ENCODE results near the gene TMPRSS12. TPM values are rescaled to one million over a fixed set of nuclear protein-coding genes. Genes with fewer than 3 reads are reported as not detected.
"Not testable (repeated sequence)": the region's sequence is repeated elsewhere in the genome, so short reads cannot be mapped to it uniquely, and the experiment has no call there.

TMPRSS12 gene
- total RNA-seq, 2 donors from 2014 or later: not detected

- H3K36me3 Mint-ChIP-seq (ENCODE audit: low read depth): no peaks in the 10 kb centered on the region
- H3K27me3 Mint-ChIP-seq: no peaks in the 10 kb centered on the region
- no peak for ATAC-seq (replicated peaks)
- H3K9me3 Mint-ChIP-seq: no peaks in the 10 kb centered on the region
- no peak overlapping the region for H3K27ac Mint-ChIP-seq
- no peaks in the 10 kb centered on the region for H3K4me1 Mint-ChIP-seq
- no peak overlapping the region for H3K4me3 Mint-ChIP-seq
These were observed 59.0 kb downstream of the TMPRSS12 start for GRCh38 chr12:50901685-50902113.

- not testable (repeated sequence) for H3K4me1 Mint-ChIP-seq, H3K9me3 Mint-ChIP-seq
These were observed 65.8 kb downstream of the TMPRSS12 start for GRCh38 chr12:50908479-50908878.

DNA sequence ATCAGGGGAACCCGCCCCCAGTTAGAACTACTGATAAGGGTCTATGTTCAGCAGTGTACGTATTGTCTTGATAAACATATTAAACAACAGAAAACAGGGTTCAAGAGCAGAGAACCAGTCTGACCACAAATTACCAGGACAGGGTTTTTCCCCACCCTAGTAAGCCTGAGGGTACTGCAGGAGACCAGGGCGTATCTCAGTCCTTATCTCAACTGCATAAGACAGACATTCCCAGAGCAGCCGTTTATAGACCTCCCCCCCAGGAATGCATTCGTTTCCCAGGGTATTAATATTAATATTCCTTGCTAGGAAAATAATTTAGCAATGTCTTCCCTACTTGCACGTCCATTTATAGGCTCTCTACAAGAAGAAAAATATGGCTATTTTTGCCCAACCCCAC, 69.6 kb downstream of the TMPRSS12 start:
- not testable (repeated sequence) for H3K27ac Mint-ChIP-seq; H3K4me3 Mint-ChIP-seq; ATAC-seq (replicated peaks); H3K36me3 Mint-ChIP-seq (ENCODE audit: low read depth); H3K4me1 Mint-ChIP-seq
- H3K9me3 Mint-ChIP-seq: peaks cover 26% of the 10 kb centered on the region
- peaks cover 16% of the 10 kb centered on the region for H3K27me3 Mint-ChIP-seq

More at GRCh38 chr12:50908479-50908878, 65.8 kb downstream of the TMPRSS12 start:
- H3K27ac Mint-ChIP-seq; ATAC-seq (replicated peaks); H3K36me3 Mint-ChIP-seq (ENCODE audit: low read depth); H3K4me3 Mint-ChIP-seq; H3K27me3 Mint-ChIP-seq: not testable (repeated sequence)

DNA sequence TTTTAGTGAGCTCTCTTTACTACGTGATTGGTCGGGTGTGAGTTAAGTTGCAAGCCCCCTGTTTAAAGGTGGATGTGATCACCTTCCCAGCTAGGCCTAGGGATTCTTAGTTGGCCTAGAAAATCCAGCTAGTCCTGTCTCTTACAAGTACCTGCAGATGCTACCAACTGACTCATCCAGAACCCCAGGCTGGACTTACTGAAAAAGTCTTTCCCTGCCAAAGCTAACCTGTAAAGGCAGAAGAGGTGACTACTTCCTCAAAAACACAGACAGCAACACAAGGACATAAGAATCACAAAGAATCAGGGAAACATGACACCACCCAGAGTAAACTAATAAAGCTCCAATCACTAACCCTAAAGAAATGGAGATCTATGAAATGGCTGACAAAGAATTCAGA, 70.5 kb downstream of the TMPRSS12 start:
- Mint-ChIP-seq H3K27me3 (peaks cover 21% of the 10 kb centered on the region), H3K36me3 (ENCODE audit: low read depth) (peaks cover 5% of the 10 kb centered on the region), H3K27ac (no peak overlapping the region), H3K4me3 (no peak overlapping the region), H3K4me1 (no peaks in the 10 kb centered on the region), H3K9me3 (peaks cover 33% of the 10 kb centered on the region)
- ATAC-seq (replicated peaks): no peak

DNA sequence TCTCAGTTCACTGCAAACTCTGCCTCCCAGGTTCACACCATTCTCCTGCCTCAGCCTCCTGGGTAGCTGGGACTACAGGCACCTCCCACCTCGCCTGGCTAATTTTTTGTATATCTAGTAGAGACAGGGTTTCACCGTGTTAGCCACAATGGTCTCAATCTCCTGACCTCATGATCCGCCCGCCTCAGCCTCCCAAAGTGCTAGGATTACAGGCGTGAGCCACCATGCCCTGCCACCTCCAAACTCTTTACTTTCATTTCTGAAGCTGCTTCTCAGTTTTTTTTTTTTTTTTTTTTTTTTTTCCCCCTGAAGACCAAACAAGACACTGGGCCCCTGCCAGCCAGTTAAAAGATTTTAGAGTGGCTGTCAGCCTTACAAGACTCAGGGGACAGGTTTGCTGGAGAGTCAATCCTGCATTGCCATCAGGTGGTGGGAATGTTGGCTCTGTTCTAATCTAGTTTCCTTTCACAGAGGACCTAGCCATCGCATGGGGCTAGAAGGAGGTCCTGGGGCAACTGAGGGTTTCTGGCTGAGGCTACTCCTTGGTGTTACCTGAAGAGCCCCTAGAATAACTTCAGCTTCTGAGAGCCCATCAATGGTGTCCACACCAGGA, 72.3 kb downstream of the TMPRSS12 start:
- H3K4me1 Mint-ChIP-seq: no peaks in the 10 kb centered on the region
- H3K36me3 Mint-ChIP-seq (ENCODE audit: low read depth): peaks cover 5% of the 10 kb centered on the region
- H3K27me3 Mint-ChIP-seq: peaks cover 24% of the 10 kb centered on the region
- H3K4me3 Mint-ChIP-seq: no peak overlapping the region
- ATAC-seq (replicated peaks): no peak
- H3K27ac Mint-ChIP-seq: no peak overlapping the region
- H3K9me3 Mint-ChIP-seq: peaks cover 33% of the 10 kb centered on the region

- H3K4me1 Mint-ChIP-seq: no peaks in the 10 kb centered on the region
- peaks cover 33% of the 10 kb centered on the region for H3K9me3 Mint-ChIP-seq
- H3K4me3 Mint-ChIP-seq: no peak overlapping the region
- H3K36me3 Mint-ChIP-seq (ENCODE audit: low read depth): peaks cover 5% of the 10 kb centered on the region
- no peak overlapping the region for H3K27ac Mint-ChIP-seq
- peaks cover 20% of the 10 kb centered on the region for H3K27me3 Mint-ChIP-seq
- ATAC-seq (replicated peaks): no peak
These were observed 73.6 kb downstream of the TMPRSS12 start for GRCh38 chr12:50916292-50916691.

DNA sequence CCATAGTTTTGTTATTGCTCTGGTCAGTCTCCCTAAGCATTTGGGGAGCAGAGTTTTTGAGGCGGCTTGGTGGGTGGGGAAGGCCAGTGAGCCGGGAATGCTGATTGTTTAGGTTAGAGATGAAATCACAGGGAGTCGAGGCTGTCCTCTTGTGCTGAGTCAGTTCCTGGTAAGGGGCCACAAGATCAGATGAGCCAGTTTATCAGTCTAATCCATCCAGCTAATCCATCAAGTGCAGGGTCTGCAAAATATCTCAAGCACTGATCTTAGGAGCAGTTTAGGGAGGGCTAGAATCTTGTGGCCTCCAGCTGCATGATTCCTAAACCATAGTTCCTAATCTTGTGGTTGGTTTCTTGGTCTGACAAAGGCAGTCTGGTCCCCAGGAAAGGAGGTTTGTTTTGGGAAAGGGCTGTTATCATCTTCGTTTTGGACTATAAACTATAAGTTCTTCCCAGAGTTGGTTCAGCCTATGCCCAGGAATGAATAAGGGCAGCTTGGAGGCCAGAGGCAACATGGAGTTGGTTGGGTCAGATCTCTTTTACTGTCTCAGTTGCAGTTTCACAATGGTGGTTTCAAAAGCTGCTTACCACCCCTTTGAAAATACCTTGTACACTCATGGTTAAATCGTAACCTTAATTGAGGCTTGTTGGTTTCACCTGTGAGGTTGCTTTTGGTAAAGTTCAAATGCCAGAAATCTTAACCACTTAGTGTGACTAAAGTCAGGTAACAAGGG, 76.0 kb downstream of the TMPRSS12 start:
- H3K9me3 Mint-ChIP-seq: peaks cover 20% of the 10 kb centered on the region

DNA sequence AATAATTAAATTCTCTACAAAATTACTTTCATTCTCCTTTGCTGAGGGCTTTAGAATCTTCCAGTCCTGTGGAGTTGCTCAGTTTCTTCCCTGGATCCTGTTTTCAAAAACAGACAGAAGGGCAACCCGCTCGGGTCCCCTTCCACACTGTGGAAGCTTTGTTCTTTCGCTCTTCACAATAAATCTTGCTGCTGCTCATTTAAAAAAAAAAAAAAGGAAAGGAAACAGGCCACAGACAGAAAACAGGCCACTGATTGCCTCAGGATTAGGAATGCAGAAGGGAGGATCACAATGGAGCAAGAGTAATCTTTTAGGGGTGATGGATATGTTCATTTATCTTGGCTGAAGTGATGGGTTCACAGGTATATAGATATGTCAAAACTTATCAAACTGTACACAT, 80.1 kb downstream of the TMPRSS12 start:
- Mint-ChIP-seq H3K4me3 (no peak overlapping the region), H3K27ac (no peak overlapping the region), H3K36me3 (ENCODE audit: low read depth) (peaks cover under 1% of the 10 kb centered on the region), H3K27me3 (peaks cover 6% of the 10 kb centered on the region), H3K9me3 (peaks cover 3% of the 10 kb centered on the region), H3K4me1 (peaks cover 6% of the 10 kb centered on the region)
- no peak for ATAC-seq (replicated peaks)

More for the DNA sequence above, 76.0 kb downstream of the TMPRSS12 start:
- H3K36me3 Mint-ChIP-seq (ENCODE audit: low read depth): peaks cover 5% of the 10 kb centered on the region
- no peak overlapping the region for H3K27ac Mint-ChIP-seq
- peaks cover 1% of the 10 kb centered on the region for H3K4me1 Mint-ChIP-seq
- peak; percentile 52 for ATAC-seq (replicated peaks)
- H3K4me3 Mint-ChIP-seq: no peak overlapping the region
- peaks cover 13% of the 10 kb centered on the region for H3K27me3 Mint-ChIP-seq

GRCh38 chr12:50923361-50924130, 80.8 kb downstream of the TMPRSS12 start:
- Mint-ChIP-seq H3K27me3 (peaks cover under 1% of the 10 kb centered on the region), H3K4me1 (peaks cover 6% of the 10 kb centered on the region), H3K36me3 (ENCODE audit: low read depth) (no peaks in the 10 kb centered on the region), H3K27ac (no peak overlapping the region), H3K4me3 (peak overlapping the region; percentile 40), H3K9me3 (no peaks in the 10 kb centered on the region)
- no peak for ATAC-seq (replicated peaks)

DNA sequence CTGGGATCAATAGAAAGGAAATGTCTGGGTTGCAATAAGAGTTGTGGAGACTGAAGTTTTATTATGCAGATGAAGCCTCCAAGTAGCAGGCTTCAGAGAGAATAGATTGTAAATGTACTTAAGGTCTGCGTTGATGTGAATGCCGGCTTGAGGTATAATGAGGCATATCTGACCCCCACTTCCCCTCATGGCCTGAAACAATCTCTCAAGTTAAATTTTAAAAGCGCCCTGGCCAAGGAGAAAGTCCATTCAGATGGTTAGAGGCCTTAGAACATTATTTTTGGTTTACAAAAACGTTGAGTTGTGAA, 81.4 kb downstream of the TMPRSS12 start:
- Mint-ChIP-seq H3K4me3 (peak overlapping the region; percentile 40), H3K9me3 (no peaks in the 10 kb centered on the region), H3K36me3 (ENCODE audit: low read depth) (no peaks in the 10 kb centered on the region), H3K4me1 (peaks cover 6% of the 10 kb centered on the region), H3K27me3 (no peaks in the 10 kb centered on the region), H3K27ac (no peak overlapping the region)
- no peak for ATAC-seq (replicated peaks)

DNA sequence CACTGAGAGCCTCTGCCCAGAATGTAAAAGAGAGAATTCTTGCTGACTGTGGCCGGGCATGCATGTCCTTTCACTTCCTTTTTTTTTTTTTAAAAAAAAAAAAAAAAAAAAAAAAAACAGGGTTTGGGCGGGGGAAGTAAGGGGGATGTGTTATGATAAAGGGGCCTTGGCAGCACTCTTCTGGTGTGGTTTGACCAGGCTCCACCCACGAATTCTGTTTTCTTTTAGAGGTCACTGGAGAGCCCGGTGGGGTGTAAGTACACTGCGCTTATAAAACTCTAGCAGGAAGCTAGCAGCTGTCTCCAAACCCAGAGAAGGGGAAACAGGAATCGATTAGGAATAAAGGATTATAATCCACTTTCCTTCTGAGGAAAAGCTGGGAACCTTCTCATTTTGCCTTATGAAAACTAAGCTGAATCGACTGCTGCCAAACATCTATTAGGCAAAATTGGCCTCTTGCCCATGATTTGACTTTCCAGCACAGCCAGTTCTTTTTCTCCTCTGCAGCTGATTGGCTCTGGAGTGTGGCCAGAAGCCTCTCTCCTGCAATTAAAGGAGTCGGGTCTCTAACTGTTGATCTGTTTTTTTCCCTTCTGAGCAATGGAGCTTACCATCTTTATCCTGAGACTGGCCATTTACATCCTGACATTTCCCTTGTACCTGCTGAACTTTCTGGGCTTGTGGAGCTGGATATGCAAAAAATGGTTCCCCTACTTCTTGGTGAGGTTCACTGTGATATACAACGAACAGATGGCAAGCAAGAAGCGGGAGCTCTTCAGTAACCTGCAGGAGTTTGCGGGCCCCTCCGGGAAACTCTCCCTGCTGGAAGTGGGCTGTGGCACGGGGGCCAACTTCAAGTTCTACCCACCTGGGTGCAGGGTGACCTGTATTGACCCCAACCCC, 82.0 kb downstream of the TMPRSS12 start:
- Mint-ChIP-seq H3K27ac (no peak overlapping the region), H3K4me3 (peak overlapping the region; percentile 40), H3K9me3 (no peaks in the 10 kb centered on the region), H3K36me3 (ENCODE audit: low read depth) (no peaks in the 10 kb centered on the region), H3K4me1 (peaks cover 6% of the 10 kb centered on the region), H3K27me3 (no peaks in the 10 kb centered on the region)
- ATAC-seq (replicated peaks): peak; percentile 43

GRCh38 chr12:50925342-50925651, 82.6 kb downstream of the TMPRSS12 start:
- Mint-ChIP-seq H3K4me3 (no peak overlapping the region), H3K9me3 (no peaks in the 10 kb centered on the region), H3K4me1 (peaks cover 6% of the 10 kb centered on the region), H3K36me3 (ENCODE audit: low read depth) (no peaks in the 10 kb centered on the region), H3K27me3 (no peaks in the 10 kb centered on the region), H3K27ac (no peak overlapping the region)
- ATAC-seq (replicated peaks): no peak

DNA sequence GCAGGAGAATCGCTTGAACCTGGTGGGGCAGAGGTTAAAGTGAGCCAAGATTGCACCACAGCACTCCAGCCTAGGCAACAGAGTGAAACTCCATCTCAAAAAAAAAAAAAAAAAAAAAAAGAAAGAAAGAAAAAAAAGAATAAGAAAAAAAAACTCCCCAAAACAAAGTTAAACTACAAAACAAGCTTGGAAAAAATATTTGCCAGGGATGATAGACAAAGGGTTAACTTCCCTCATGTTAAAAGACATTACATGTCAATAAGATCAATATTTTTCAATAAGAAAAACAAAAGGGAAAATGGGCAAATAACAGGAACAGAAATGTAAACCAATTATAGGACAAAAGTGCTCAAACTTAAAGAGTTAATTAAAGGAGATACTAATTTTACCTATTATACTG, 83.2 kb downstream of the TMPRSS12 start:
- Mint-ChIP-seq H3K36me3 (ENCODE audit: low read depth) (no peaks in the 10 kb centered on the region), H3K9me3 (no peaks in the 10 kb centered on the region), H3K27ac (no peak overlapping the region), H3K27me3 (no peaks in the 10 kb centered on the region), H3K4me3 (no peak overlapping the region), H3K4me1 (peaks cover 6% of the 10 kb centered on the region)
- ATAC-seq (replicated peaks): no peak

- no peak overlapping the region for H3K4me3 Mint-ChIP-seq
- H3K9me3 Mint-ChIP-seq: no peaks in the 10 kb centered on the region
- peaks cover 6% of the 10 kb centered on the region for H3K4me1 Mint-ChIP-seq
- H3K27me3 Mint-ChIP-seq: no peaks in the 10 kb centered on the region
- H3K36me3 Mint-ChIP-seq (ENCODE audit: low read depth): no peaks in the 10 kb centered on the region
- H3K27ac Mint-ChIP-seq: no peak overlapping the region
- ATAC-seq (replicated peaks): no peak
These were observed 83.7 kb downstream of the TMPRSS12 start for GRCh38 chr12:50926415-50926814.
